Measurements from ENCODE around the gene AGRN.

AGRN gene

GRCh38 chr1:1053682-1054081, 33.8 kb downstream of the AGRN start:
- H3K27me3 ChIP-seq (ENCODE audit: control insufficient read depth in 3 of 3, insufficient read depth in 3 of 3, low read depth in 1 of 3, low read length in 3 of 3) = peaks cover 0 to 6% (median under 1%) of the 10 kb centered on the region in 3 experiments
- no peak overlapping the region for H2BK120ac ChIP-seq (ENCODE audit: low read depth, low read length)
- DNase-seq (ENCODE audit: low spot score) = no peak
- H3K9ac ChIP-seq (ENCODE audit: low read depth, low read length, poor library complexity) = no peak overlapping the region
- no peak overlapping the region for H2BK12ac ChIP-seq (ENCODE audit: low read length)
- H3K79me1 ChIP-seq (ENCODE audit: low read depth, low read length) = peaks cover 9% of the 10 kb centered on the region
- H4K8ac ChIP-seq (ENCODE audit: low read depth, low read length) = no peak overlapping the region
- no peak overlapping the region for H4K91ac ChIP-seq (ENCODE audit: low read depth, low read length, poor library complexity)
- no CpG with 5 or more reads among the region's 18 CpGs for WGBS, 2 donors (ENCODE audit: extremely low coverage in 2 of 2, insufficient read length in 2 of 2, insufficient replicate concordance in 1 of 2)
- no peak overlapping the region for H3K4me3 ChIP-seq (ENCODE audit: low read length in 2 of 2)
- no peak overlapping the region for H3K4me2 ChIP-seq (ENCODE audit: insufficient read depth, low read length, poor library complexity, severe bottlenecking)
- no peak overlapping the region for H3K27ac ChIP-seq (replicated peaks; ENCODE audit: low read length)
- H2BK5ac ChIP-seq (ENCODE audit: low read length) = peak overlapping the region; percentile 19
- H2BK15ac ChIP-seq (ENCODE audit: low read length) = no peak overlapping the region
- H3K23ac ChIP-seq (ENCODE audit: low read depth, low read length, poor library complexity) = peak overlapping the region; percentile 89
- H3K9me3 ChIP-seq (replicated peaks in 1 of 2; ENCODE audit: control insufficient read depth in 2 of 2, insufficient read depth in 1 of 2, low read depth in 1 of 2, low read length in 2 of 2) = peaks cover 0 to 3% of the 10 kb centered on the region in 2 donors
- H2AFZ ChIP-seq (ENCODE audit: low read length) = no peak overlapping the region
- H3K18ac ChIP-seq (ENCODE audit: low read length) = no peak overlapping the region
- H3K4me1 ChIP-seq (ENCODE audit: control insufficient read depth in 2 of 2, insufficient read depth in 1 of 2, low read depth in 1 of 2, low read length in 2 of 2) = peaks cover 8 to 10% of the 10 kb centered on the region in 2 donors
- peak overlapping the region; percentile 71 for H3K14ac ChIP-seq (ENCODE audit: low read length)
- no peak overlapping the region for H2AK5ac ChIP-seq (ENCODE audit: low read depth, low read length)
- H3K4ac ChIP-seq (ENCODE audit: low read length) = no peak overlapping the region
- peaks cover 41 to 61% of the 10 kb centered on the region in 2 donors for H3K36me3 ChIP-seq (replicated peaks in 1 of 2; ENCODE audit: control insufficient read depth in 2 of 2, insufficient read depth in 2 of 2, low read length in 2 of 2)

DNA sequence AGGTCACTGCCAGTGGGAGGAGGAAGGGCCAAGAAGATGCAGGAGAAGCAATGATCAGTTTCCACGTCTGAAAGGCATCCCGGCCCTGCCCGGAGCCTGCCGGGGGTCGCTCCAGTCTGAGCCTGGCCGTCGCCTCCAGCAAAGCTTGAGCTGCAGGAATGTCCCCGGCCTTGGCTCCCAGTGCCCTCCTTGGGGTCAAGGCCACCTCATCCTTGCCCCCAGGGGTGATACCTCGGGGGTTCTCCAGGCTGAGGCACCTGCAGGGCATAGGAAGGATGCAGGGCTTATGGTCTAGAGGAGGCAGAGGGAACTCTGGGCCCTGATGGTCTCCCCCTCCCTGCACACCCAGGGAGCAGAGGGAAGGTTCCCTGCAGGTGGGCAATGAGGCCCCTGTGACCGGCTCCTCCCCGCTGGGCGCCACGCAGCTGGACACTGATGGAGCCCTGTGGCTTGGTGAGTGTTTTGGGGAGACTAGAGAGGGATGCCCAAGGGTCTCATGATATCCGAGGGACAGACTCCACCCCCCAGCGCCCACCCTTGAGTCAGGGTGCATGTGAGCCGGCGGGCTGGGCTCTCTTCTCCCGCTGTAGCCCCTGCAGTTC, 34.3 kb downstream of the AGRN start:
- H3K4me2 ChIP-seq (ENCODE audit: insufficient read depth, low read length, poor library complexity, severe bottlenecking) = no peak overlapping the region
- DNase-seq (ENCODE audit: low spot score) = no peak
- H2AFZ ChIP-seq (ENCODE audit: low read length) = no peak overlapping the region
- no peak overlapping the region for H3K9ac ChIP-seq (ENCODE audit: low read depth, low read length, poor library complexity)
- H3K27me3 ChIP-seq (ENCODE audit: control insufficient read depth in 3 of 3, insufficient read depth in 3 of 3, low read depth in 1 of 3, low read length in 3 of 3) = peaks cover 0 to 11% (median 5%) of the 10 kb centered on the region in 3 experiments
- no peak overlapping the region for H4K91ac ChIP-seq (ENCODE audit: low read depth, low read length, poor library complexity)
- peak overlapping the region; percentile 39 for H2BK5ac ChIP-seq (ENCODE audit: low read length)
- no peak overlapping the region for H2AK5ac ChIP-seq (ENCODE audit: low read depth, low read length)
- no peak overlapping the region for H3K14ac ChIP-seq (ENCODE audit: low read length)
- peaks cover 0 to 3% of the 10 kb centered on the region in 2 donors for H3K9me3 ChIP-seq (replicated peaks in 1 of 2; ENCODE audit: control insufficient read depth in 2 of 2, insufficient read depth in 1 of 2, low read depth in 1 of 2, low read length in 2 of 2)
- peaks cover 9% of the 10 kb centered on the region for H3K79me1 ChIP-seq (ENCODE audit: low read depth, low read length)
- H3K4me3 ChIP-seq (ENCODE audit: low read length in 2 of 2) = no peak overlapping the region
- peaks cover 11 to 15% of the 10 kb centered on the region in 2 donors for H3K4me1 ChIP-seq (ENCODE audit: control insufficient read depth in 2 of 2, insufficient read depth in 1 of 2, low read depth in 1 of 2, low read length in 2 of 2)
- no peak overlapping the region for H3K4ac ChIP-seq (ENCODE audit: low read length)
- no peak overlapping the region for H3K23ac ChIP-seq (ENCODE audit: low read depth, low read length, poor library complexity)
- no peak overlapping the region for H2BK12ac ChIP-seq (ENCODE audit: low read length)
- no peak overlapping the region for H3K27ac ChIP-seq (replicated peaks; ENCODE audit: low read length)
- no peak overlapping the region for H3K18ac ChIP-seq (ENCODE audit: low read length)
- H2BK120ac ChIP-seq (ENCODE audit: low read depth, low read length) = no peak overlapping the region
- no peak overlapping the region for H4K8ac ChIP-seq (ENCODE audit: low read depth, low read length)
- no peak overlapping the region for H2BK15ac ChIP-seq (ENCODE audit: low read length)
- WGBS, 2 donors (ENCODE audit: extremely low coverage in 2 of 2, insufficient read length in 2 of 2, insufficient replicate concordance in 1 of 2) = no CpG with 5 or more reads among the region's 18 CpGs
- H3K36me3 ChIP-seq (replicated peaks in 1 of 2; ENCODE audit: control insufficient read depth in 2 of 2, insufficient read depth in 2 of 2, low read length in 2 of 2) = peaks cover 41 to 58% of the 10 kb centered on the region in 2 donors

GRCh38 chr1:1054971-1055370, 35.1 kb downstream of the AGRN start:
- Histone ChIP-seq H2BK5ac (ENCODE audit: low read length) (peak overlapping the region; percentile 39), H3K4me3 (ENCODE audit: low read length in 2 of 2) (no peak overlapping the region), H2AFZ (ENCODE audit: low read length) (no peak overlapping the region), H3K23ac (ENCODE audit: low read depth, low read length, poor library complexity) (no peak overlapping the region), H4K8ac (ENCODE audit: low read depth, low read length) (no peak overlapping the region), H2AK5ac (ENCODE audit: low read depth, low read length) (peak overlapping the region; percentile 46), H3K9me3 (replicated peaks in 1 of 2; ENCODE audit: control insufficient read depth in 2 of 2, insufficient read depth in 1 of 2, low read depth in 1 of 2, low read length in 2 of 2) (peaks cover 0 to 3% of the 10 kb centered on the region in 2 donors), H3K4me2 (ENCODE audit: insufficient read depth, low read length, poor library complexity, severe bottlenecking) (peak overlapping the region; percentile 11), H3K18ac (ENCODE audit: low read length) (no peak overlapping the region), H3K4ac (ENCODE audit: low read length) (no peak overlapping the region), H3K4me1 (ENCODE audit: control insufficient read depth in 2 of 2, insufficient read depth in 1 of 2, low read depth in 1 of 2, low read length in 2 of 2) (peaks cover 14 to 15% of the 10 kb centered on the region in 2 donors), H4K91ac (ENCODE audit: low read depth, low read length, poor library complexity) (no peak overlapping the region), H3K9ac (ENCODE audit: low read depth, low read length, poor library complexity) (no peak overlapping the region), H2BK120ac (ENCODE audit: low read depth, low read length) (no peak overlapping the region), H3K14ac (ENCODE audit: low read length) (no peak overlapping the region), H3K27me3 (ENCODE audit: control insufficient read depth in 3 of 3, insufficient read depth in 3 of 3, low read depth in 1 of 3, low read length in 3 of 3) (peaks cover 2 to 14% (median 10%) of the 10 kb centered on the region in 3 experiments), H2BK15ac (ENCODE audit: low read length) (no peak overlapping the region), H2BK12ac (ENCODE audit: low read length) (no peak overlapping the region), H3K27ac (replicated peaks; ENCODE audit: low read length) (no peak overlapping the region), H3K36me3 (replicated peaks in 1 of 2; ENCODE audit: control insufficient read depth in 2 of 2, insufficient read depth in 2 of 2, low read length in 2 of 2) (peaks cover 39 to 54% of the 10 kb centered on the region in 2 donors), H3K79me1 (ENCODE audit: low read depth, low read length) (peaks cover 9% of the 10 kb centered on the region)
- DNase-seq (ENCODE audit: low spot score) = no peak
- WGBS, 2 donors (ENCODE audit: extremely low coverage in 2 of 2, insufficient read length in 2 of 2, insufficient replicate concordance in 1 of 2) = no CpG with 5 or more reads among the region's 23 CpGs

DNA sequence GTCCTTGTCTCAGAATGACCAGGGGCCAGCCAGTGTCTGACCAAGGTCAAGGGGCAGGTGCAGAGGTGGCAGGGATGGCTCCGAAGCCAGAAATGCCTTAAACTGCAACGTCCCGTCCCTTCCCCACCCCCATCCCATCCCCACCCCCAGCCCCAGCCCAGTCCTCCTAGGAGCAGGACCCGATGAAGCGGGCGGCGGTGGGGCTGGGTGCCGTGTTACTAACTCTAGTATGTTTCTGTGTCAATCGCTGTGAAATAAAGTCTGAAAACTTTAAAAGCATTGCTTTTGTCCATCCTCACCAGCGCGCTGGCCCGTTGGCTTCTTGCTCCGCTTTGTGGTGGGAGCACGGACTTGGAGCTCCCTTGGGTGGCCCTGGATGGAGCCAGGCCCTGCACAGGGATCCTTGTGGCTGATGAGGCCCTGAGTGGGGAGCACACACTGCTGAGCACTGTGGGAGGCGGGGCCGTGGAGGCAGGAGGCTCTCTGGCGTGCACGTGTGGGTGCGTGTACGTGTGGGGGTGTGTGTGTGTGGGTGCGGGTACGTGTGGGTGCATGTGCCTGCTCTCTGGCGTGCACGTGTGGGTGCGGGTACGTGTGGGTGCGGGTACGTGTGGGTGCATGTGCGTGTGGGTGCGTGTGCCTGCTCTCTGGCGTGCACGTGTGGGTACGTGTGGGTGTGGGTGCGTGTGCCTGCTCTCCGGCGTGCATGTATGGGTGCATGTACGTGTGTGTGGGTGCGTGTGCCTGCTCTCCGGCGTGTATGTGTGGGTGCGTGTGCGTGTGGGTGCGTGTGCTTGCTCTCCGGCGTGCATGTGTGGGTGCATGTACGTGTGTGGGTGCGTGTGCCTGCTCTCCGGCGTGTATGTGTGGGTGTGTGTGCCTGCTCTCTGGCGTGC, 36.2 kb downstream of the AGRN start:
- no peak overlapping the region for H3K4me2 ChIP-seq (ENCODE audit: insufficient read depth, low read length, poor library complexity, severe bottlenecking)
- no peak overlapping the region for H2BK5ac ChIP-seq (ENCODE audit: low read length)
- H4K8ac ChIP-seq (ENCODE audit: low read depth, low read length) = no peak overlapping the region
- H3K14ac ChIP-seq (ENCODE audit: low read length) = no peak overlapping the region
- H3K4me3 ChIP-seq (ENCODE audit: low read length in 2 of 2) = peak overlapping the region in 1 of 2 donors; percentile 66
- peak overlapping the region; percentile 73 for H2BK12ac ChIP-seq (ENCODE audit: low read length)
- H3K9me3 ChIP-seq (replicated peaks in 1 of 2; ENCODE audit: control insufficient read depth in 2 of 2, insufficient read depth in 1 of 2, low read depth in 1 of 2, low read length in 2 of 2) = peaks cover 0 to 3% of the 10 kb centered on the region in 2 donors
- H2BK15ac ChIP-seq (ENCODE audit: low read length) = no peak overlapping the region
- peak overlapping the region; percentile 64 for H3K18ac ChIP-seq (ENCODE audit: low read length)
- H3K23ac ChIP-seq (ENCODE audit: low read depth, low read length, poor library complexity) = peak overlapping the region; percentile 73
- no peak for DNase-seq (ENCODE audit: low spot score)
- H2AFZ ChIP-seq (ENCODE audit: low read length) = no peak overlapping the region
- peaks cover 5% of the 10 kb centered on the region for H3K79me1 ChIP-seq (ENCODE audit: low read depth, low read length)
- H2BK120ac ChIP-seq (ENCODE audit: low read depth, low read length) = no peak overlapping the region
- no peak overlapping the region for H3K4ac ChIP-seq (ENCODE audit: low read length)
- H3K36me3 ChIP-seq (replicated peaks in 1 of 2; ENCODE audit: control insufficient read depth in 2 of 2, insufficient read depth in 2 of 2, low read length in 2 of 2) = peaks cover 32 to 43% of the 10 kb centered on the region in 2 donors
- H2AK5ac ChIP-seq (ENCODE audit: low read depth, low read length) = no peak overlapping the region
- peak overlapping the region; percentile 77 for H3K9ac ChIP-seq (ENCODE audit: low read depth, low read length, poor library complexity)
- H4K91ac ChIP-seq (ENCODE audit: low read depth, low read length, poor library complexity) = no peak overlapping the region
- no peak overlapping the region for H3K27ac ChIP-seq (replicated peaks; ENCODE audit: low read length)
- H3K4me1 ChIP-seq (ENCODE audit: control insufficient read depth in 2 of 2, insufficient read depth in 1 of 2, low read depth in 1 of 2, low read length in 2 of 2) = peaks cover 14 to 15% of the 10 kb centered on the region in 2 donors
- no CpG with 5 or more reads among the region's 50 CpGs for WGBS, 2 donors (ENCODE audit: extremely low coverage in 2 of 2, insufficient read length in 2 of 2, insufficient replicate concordance in 1 of 2)
- H3K27me3 ChIP-seq (ENCODE audit: control insufficient read depth in 3 of 3, insufficient read depth in 3 of 3, low read depth in 1 of 3, low read length in 3 of 3) = peaks cover 4 to 22% (median 20%) of the 10 kb centered on the region in 3 experiments

Data from neuronal stem cell (in vitro differentiated cells).